Caco-2 (cell line): ENCODE measurements around the gene SEMA3C. TPM values are rescaled to one million over a fixed set of nuclear protein-coding genes. Genes with fewer than 3 reads are reported as not detected.

Source experiments
- BruUV-seq: library from RNA; stranded (reverse); fragments of 400-500 nt; replicated peaks from 2 replicates; lab custom pipeline; 2021; lab: Mats Ljungman, UMichigan
- CTCF ChIA-PET: fragments of 300-600 bp; sonication (Branson Sonifier 250); formaldehyde crosslinking; loops from one replicate; lab custom pipeline; 2022; ENCODE audit warnings: antibody characterized with exemption; lab: Charles Lee
- POLR2A ChIA-PET: fragments of 300-600 bp; sonication (Branson Sonifier 250); formaldehyde crosslinking; loops from one replicate; lab custom pipeline; 2022; ENCODE audit warnings: antibody characterized with exemption; lab: Charles Lee
- DNase-seq, 2 experiments: peaks; one replicate each; pipeline versions ENCODE4 v3.0.0 to v3.0.0-alpha.2; 2020 to 2022
- H3K27me3 ChIP-seq: replicated peaks from 2 replicates; pipeline ENCODE4 v1.6.0; 2011; ENCODE audit warnings: low read length; ENCODE audit not compliant: control insufficient read depth, insufficient read depth
- H3K36me3 ChIP-seq: 2 replicates; pipeline ENCODE4 v1.5.1; 2011; ENCODE audit warnings: low read length; ENCODE audit not compliant: control insufficient read depth, insufficient read depth
- H3K4me1 ChIP-seq: fragments of 250-450 bp; sonication (Bioruptor Pico); 2 replicates; pipeline ENCODE4 v1.5.1; 2020; ENCODE audit warnings: mild to moderate bottlenecking
- H3K4me3 ChIP-seq: 2 replicates; pipeline ENCODE4 v1.5.1; 2011; ENCODE audit warnings: low read depth, mild to moderate bottlenecking, control low read depth, low read length
- H3K9me3 ChIP-seq: fragments of 250-450 bp; sonication (Bioruptor Pico); 2 replicates; pipeline ENCODE4 v1.5.1; 2020; ENCODE audit warnings: mild to moderate bottlenecking, moderate library complexity
- H3K27ac Mint-ChIP-seq: one replicate; pipeline ENCODE4 v1.8.0; 2022; ENCODE audit warnings: mixed read lengths; ENCODE audit not compliant: unreplicated experiment
- H3K27me3 Mint-ChIP-seq: one replicate; pipeline ENCODE4 v1.8.0; 2022; ENCODE audit warnings: mixed read lengths; ENCODE audit not compliant: insufficient read depth, unreplicated experiment
- H3K36me3 Mint-ChIP-seq: one replicate; pipeline ENCODE4 v1.8.0; 2022; ENCODE audit warnings: mild to moderate bottlenecking, mixed read lengths; ENCODE audit not compliant: insufficient read depth, unreplicated experiment
- H3K4me1 Mint-ChIP-seq: one replicate; pipeline ENCODE4 v1.8.0; 2022; ENCODE audit warnings: low read depth, mixed read lengths; ENCODE audit not compliant: unreplicated experiment
- H3K4me3 Mint-ChIP-seq: one replicate; pipeline ENCODE4 v1.8.0; 2022; ENCODE audit warnings: mild to moderate bottlenecking, moderate library complexity, mixed read lengths; ENCODE audit not compliant: unreplicated experiment
- H3K9me3 Mint-ChIP-seq: one replicate; pipeline ENCODE4 v1.8.0; 2022; ENCODE audit warnings: mixed read lengths; ENCODE audit not compliant: unreplicated experiment
- CTCF ChIP-seq, 2 experiments: fragments of 200-600 bp in 1 of 2; IDR thresholded peaks; 1 replicate in 1 of 2; 2 replicates in 1 of 2; pipeline versions ENCODE4 v1.5.1 to v1.8.0; 2011 to 2022; ENCODE audit warnings: antibody characterized with exemption in 1 of 2, control low read depth in 1 of 2, inconsistent platforms in 1 of 2, low read depth in 1 of 2, low read length in 1 of 2, mild to moderate bottlenecking in 1 of 2, moderate library complexity in 1 of 2; ENCODE audit not compliant: insufficient read depth in 1 of 2, severe bottlenecking in 1 of 2, unreplicated experiment in 1 of 2
- intact Hi-C: fragments of 100-400 bp; cut with micrococcal nuclease; formaldehyde crosslinking; loops from one replicate; pipeline ENCODE4 v1.10.0; 2022; ENCODE audit not compliant: unreplicated experiment
- total RNA-seq: library from RNA; stranded (reverse); gene quantifications from 2 replicates; pipeline ENCODE4 v1.2.3, GENCODE V29; 2022

Gene SEMA3C
- total RNA-seq, 1 experiment from 2014 or later, result 25.8 TPM

- no TSS peak for BruUV-seq
- Mint-ChIP-seq H3K27ac (peak overlapping the region; percentile 70), H3K27me3 (no peaks in the 10 kb centered on the region), H3K9me3 (no peaks in the 10 kb centered on the region), H3K4me1 (peaks cover 49% of the 10 kb centered on the region), H3K36me3 (peaks cover 10% of the 10 kb centered on the region), H3K4me3 (peak overlapping the region; percentile 18)
- TF ChIP-seq CTCF (IDR thresholded peaks at IDR 0.05; ENCODE audit: insufficient read depth in 1 of 2, low read depth in 1 of 2, low read length in 1 of 2, severe bottlenecking in 1 of 2, unreplicated experiment in 1 of 2), result no peak
- intact Hi-C loops, result loop anchor here (1.0 to 10.0 kb wide), 3 partner anchors 103 to 435 kb away; no protein-coding TSS in a partner anchor
- Histone ChIP-seq H3K9me3 (no peaks in the 10 kb centered on the region), H3K36me3 (no peaks in the 10 kb centered on the region), H3K4me3 (no peak overlapping the region), H3K4me1 (peaks cover 57% of the 10 kb centered on the region), H3K27me3 (no peaks in the 10 kb centered on the region)
- POLR2A ChIA-PET, result interaction anchor here (1.2 kb wide), 1 partner anchor 197 kb away, joined by 8 read pairs; the partner anchor contains the start of gene SEMA3C
- no peak for DNase-seq
- CTCF ChIA-PET, result interaction anchor here (0.6 kb wide), 1 partner anchor 748 kb away, joined by 6 read pairs; no protein-coding TSS in a partner anchor
Measured at GRCh38 chr7:80721883-80722615, 196.8 kb downstream of the SEMA3C start.

- peaks cover 46% of the 10 kb centered on the region for H3K4me1 ChIP-seq
- no peak for TF ChIP-seq CTCF (IDR thresholded peaks at IDR 0.05; ENCODE audit: insufficient read depth in 1 of 2, low read depth in 1 of 2, low read length in 1 of 2, severe bottlenecking in 1 of 2, unreplicated experiment in 1 of 2)
- H3K36me3 Mint-ChIP-seq, result peaks cover 10% of the 10 kb centered on the region
- POLR2A ChIA-PET, result no interaction called here
- H3K9me3 Mint-ChIP-seq, result no peaks in the 10 kb centered on the region
- no peak overlapping the region for H3K4me3 Mint-ChIP-seq
- intact Hi-C loops, result loop anchor here (5.0 to 10.0 kb wide), 2 partner anchors 105 to 437 kb away; no protein-coding TSS in a partner anchor
- peaks cover 39% of the 10 kb centered on the region for H3K4me1 Mint-ChIP-seq
- no peaks in the 10 kb centered on the region for H3K27me3 ChIP-seq
- H3K36me3 ChIP-seq, result no peaks in the 10 kb centered on the region
- CTCF ChIA-PET, result no interaction called here
- H3K4me3 ChIP-seq, result no peak overlapping the region
- H3K27me3 Mint-ChIP-seq, result no peaks in the 10 kb centered on the region
- BruUV-seq, result no TSS peak
- no peaks in the 10 kb centered on the region for H3K9me3 ChIP-seq
- H3K27ac Mint-ChIP-seq, result no peak overlapping the region
- DNase-seq, result no peak
Measured at GRCh38 chr7:80720146-80720545, 198.7 kb downstream of the SEMA3C start.

- Histone ChIP-seq H3K27me3 (no peaks in the 10 kb centered on the region), H3K4me1 (peaks cover 37% of the 10 kb centered on the region), H3K9me3 (no peaks in the 10 kb centered on the region), H3K36me3 (no peaks in the 10 kb centered on the region), H3K4me3 (no peak overlapping the region)
- H3K4me1 Mint-ChIP-seq, result peaks cover 31% of the 10 kb centered on the region
- ChIA-PET POLR2A (no interaction called here), CTCF (interaction anchor here (0.7 kb wide), 1 partner anchor 14 kb away, joined by 3 read pairs; no protein-coding TSS in a partner anchor)
- no peaks in the 10 kb centered on the region for H3K27me3 Mint-ChIP-seq
- intact Hi-C loops, result no loop called here
- no peak overlapping the region for H3K27ac Mint-ChIP-seq
- BruUV-seq, result no TSS peak
- peaks cover 10% of the 10 kb centered on the region for H3K36me3 Mint-ChIP-seq
- TF ChIP-seq CTCF (IDR thresholded peaks at IDR 0.05; ENCODE audit: insufficient read depth in 1 of 2, low read depth in 1 of 2, low read length in 1 of 2, severe bottlenecking in 1 of 2, unreplicated experiment in 1 of 2), result no peak
- no peaks in the 10 kb centered on the region for H3K9me3 Mint-ChIP-seq
- H3K4me3 Mint-ChIP-seq, result no peak overlapping the region
- DNase-seq, result no peak
Measured at GRCh38 chr7:80719261-80719660, 199.6 kb downstream of the SEMA3C start.
